GM12864 (cell line): ENCODE data around the gene NADK2.

ENCODE experiments used
- DNase-seq: peaks from one replicate; pipeline ENCODE4 v3.0.0-alpha.2; 2011; ENCODE audit warnings: low read depth
- H3K4me3 ChIP-seq: 2 replicates; pipeline ENCODE4 v1.5.1; 2011; ENCODE audit warnings: mild to moderate bottlenecking, low read depth, low read length, control low read depth
- TF ChIP-seq, protein P1 (sequence below): IDR thresholded peaks from 2 replicates; pipeline ENCODE4 v1.5.1; 2011; ENCODE audit warnings: low read depth, mild to moderate bottlenecking, moderate library complexity, low read length, control low read depth, inconsistent platforms; ENCODE audit errors: missing control alignments

Gene NADK2

DNA sequence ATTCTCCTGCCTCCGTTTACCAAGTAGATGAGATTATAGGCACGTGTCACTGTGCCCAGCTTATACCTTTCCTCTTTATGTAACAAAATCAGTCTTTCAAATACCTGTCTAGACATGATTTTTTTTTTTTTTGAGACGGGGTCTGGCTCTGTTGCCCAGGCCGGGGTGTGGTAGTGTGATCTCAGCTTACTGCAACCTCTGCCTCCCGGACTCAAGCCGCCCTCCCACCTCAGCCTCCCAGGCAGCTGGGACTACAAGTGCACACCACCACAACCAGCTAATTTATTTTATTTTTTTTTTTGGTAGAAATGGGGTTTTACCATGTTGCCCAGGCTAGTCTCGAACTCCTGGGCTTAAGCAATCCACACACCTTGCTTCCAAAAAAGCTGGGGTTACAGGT, 13.2 kb downstream of the NADK2 start:
- no peak for DNase-seq
- TF ChIP-seq, protein P1, sequence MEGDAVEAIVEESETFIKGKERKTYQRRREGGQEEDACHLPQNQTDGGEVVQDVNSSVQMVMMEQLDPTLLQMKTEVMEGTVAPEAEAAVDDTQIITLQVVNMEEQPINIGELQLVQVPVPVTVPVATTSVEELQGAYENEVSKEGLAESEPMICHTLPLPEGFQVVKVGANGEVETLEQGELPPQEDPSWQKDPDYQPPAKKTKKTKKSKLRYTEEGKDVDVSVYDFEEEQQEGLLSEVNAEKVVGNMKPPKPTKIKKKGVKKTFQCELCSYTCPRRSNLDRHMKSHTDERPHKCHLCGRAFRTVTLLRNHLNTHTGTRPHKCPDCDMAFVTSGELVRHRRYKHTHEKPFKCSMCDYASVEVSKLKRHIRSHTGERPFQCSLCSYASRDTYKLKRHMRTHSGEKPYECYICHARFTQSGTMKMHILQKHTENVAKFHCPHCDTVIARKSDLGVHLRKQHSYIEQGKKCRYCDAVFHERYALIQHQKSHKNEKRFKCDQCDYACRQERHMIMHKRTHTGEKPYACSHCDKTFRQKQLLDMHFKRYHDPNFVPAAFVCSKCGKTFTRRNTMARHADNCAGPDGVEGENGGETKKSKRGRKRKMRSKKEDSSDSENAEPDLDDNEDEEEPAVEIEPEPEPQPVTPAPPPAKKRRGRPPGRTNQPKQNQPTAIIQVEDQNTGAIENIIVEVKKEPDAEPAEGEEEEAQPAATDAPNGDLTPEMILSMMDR, result no peak
- H3K4me3 ChIP-seq, result no peak overlapping the region

DNA sequence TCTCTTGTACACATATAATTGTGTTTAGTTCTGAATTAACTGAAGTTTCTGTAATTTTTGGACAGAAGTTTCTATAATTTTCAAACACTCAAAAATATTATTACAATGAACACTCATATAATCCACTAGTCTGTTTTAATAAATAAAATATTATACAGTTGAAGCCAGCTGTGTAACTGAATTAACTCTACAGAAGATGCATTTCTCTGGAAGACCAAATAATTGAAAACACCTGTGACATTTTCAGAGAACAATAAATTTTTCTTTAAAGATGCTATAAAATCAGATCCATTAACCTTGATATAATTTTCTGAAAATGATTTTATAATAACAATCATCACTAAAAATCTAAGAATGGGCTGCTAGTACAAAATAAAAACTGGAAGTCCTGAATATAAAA, 14.7 kb downstream of the NADK2 start:
- H3K4me3 ChIP-seq, result no peak overlapping the region
- DNase-seq, result no peak
- TF ChIP-seq, protein P1, result no peak

DNA sequence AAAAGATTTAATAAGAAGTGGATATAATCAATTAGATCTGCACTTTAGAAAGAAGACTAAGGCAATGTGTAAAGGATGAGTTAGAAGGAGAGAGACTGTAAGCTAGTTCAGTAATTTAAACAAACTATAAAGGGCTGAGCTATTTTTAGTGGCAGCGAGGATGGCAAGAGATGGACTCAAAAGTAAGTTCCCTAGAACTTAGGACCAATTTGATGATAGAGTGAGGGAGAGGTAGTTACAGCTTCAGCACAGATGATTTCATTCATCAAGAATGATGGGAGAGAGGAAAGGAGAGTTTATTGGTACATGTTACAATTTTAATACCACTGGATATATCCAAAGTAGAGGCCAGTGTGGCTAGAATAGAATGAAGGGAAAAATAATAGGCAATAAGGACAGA, 19.1 kb downstream of the NADK2 start:
- no peak overlapping the region for H3K4me3 ChIP-seq
- TF ChIP-seq, protein P1, result no peak
- no peak for DNase-seq

DNA sequence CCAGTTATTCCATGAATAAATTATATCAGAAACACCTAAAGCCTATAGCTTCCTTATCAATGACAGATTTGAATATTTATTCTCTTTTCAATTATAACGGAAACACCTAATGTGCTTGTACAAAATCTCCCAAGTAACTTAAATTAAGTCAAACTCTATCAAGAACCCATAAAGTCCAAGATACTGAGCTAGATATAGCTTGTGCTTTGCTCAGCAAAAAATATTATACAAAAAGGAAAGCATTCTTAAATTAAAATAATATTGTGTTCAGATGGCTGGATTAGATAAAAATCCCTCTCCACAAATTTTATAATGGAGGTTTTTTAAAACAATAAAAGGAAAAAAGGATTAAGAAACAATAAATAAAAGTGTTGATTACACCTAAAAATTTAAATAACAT, 23.7 kb downstream of the NADK2 start:
- TF ChIP-seq, protein P1, result no peak
- no peak for DNase-seq
- H3K4me3 ChIP-seq, result no peak overlapping the region

DNA sequence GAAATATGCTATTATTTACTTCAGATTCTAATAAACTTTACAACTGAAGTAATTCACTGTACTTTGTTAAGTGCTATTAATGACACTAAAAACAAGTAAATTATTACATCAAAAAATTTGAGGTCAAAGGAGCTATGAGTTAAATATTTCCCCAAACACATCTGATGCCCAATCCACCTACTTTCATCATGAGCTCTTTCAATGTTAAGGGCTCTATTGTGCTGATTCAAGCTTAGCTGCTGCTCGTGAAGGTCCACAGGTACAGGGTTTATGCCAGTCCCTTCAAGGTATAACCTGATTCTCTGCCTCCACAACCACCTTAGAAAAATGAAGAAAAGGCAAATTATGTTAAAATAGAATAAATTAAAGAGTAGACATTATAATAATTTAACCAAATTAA, 24.2 kb downstream of the NADK2 start:
- H3K4me3 ChIP-seq, result no peak overlapping the region
- no peak for DNase-seq
- TF ChIP-seq, protein P1, result no peak

DNA sequence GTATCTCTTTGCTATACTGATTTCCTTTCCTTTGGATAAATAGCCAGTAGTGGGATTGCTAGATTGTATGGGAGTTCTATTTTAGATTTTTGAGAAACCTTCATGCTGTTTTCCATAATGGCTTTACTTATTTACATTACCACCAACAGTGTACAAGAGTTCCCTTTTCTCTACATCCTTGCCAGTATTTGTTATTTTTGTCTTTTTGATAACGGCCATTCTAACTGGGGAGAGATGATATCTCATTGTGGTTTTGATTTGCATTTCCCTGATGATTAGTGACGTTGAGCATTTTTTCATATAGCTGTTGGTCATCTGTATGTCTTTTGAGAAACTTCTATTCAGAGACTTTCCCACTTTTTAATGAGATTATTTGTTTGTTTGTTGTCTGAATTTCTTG, 25.8 kb downstream of the NADK2 start:
- no peak overlapping the region for H3K4me3 ChIP-seq
- TF ChIP-seq, protein P1, result no peak
- DNase-seq, result no peak

DNA sequence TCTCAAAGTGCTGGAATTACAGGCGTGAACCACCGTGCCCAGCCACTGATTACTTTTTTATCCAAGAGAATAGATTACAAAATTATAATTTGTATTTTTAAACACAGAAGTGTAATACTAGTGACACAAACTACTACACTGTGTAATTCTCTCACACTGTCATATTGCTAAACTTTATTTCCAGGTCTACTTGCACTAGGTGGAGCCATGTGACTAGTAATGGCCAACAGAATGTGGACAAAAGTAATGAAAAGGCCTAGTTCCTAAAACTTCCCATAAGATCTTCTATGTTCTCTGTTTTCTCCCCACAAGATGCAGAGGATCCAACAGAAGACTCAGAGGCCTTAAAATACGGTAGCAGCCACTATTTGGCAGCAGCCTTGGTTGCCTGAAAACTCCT, 27.3 kb downstream of the NADK2 start:
- TF ChIP-seq, protein P1, result no peak
- no peak for DNase-seq
- no peak overlapping the region for H3K4me3 ChIP-seq
